NK-92 (cell line): ENCODE data around the gene STK10.
"Not testable (repeated sequence)": the region's sequence is repeated elsewhere in the genome, so short reads cannot be mapped to it uniquely, and the experiment has no call there.

Source experiments
- DNase-seq: peaks from one replicate; lab custom pipeline; 2025; ENCODE audit not compliant: unreplicated experiment; lab: John Stamatoyannopoulos, UW

STK10 gene

GRCh38 chr5:172188033-172188892 is at the start of gene STK10:
STK10 (minus strand) TSS chr5:172188224; CDS start chr5:172188042, 182 bp downstream.
- peak; percentile 48 for DNase-seq

GRCh38 chr5:172235827-172236736 is 48.1 kb upstream of the STK10 start:
- DNase-seq, result no peak

- no peak for DNase-seq
Measured at GRCh38 chr5:172235132-172235780, 47.2 kb upstream of the STK10 start.

GRCh38 chr5:172234031-172234430 is 46.0 kb upstream of the STK10 start:
- no peak for DNase-seq

DNA sequence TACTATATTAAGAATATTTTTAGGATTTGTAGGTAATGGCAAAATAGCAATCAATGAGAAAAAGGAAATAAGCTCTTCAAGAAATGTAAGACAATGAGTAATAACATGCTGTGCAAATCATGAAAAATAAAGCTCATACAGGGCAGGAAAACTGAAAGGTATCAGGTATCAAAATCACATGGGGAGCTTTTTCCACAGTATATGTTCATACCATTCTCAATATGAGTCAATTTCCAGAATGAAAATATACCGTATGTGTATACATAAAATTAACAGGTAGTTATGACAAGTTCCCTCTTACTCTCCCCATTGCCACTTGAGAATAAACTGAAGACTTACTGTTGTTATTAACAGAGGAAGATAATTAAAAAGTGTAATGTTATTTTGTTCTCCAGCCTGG is 41.9 kb upstream of the STK10 start:
- DNase-seq, result no peak

GRCh38 chr5:172224996-172225395 is 37.0 kb upstream of the STK10 start:
- no peak for DNase-seq

- no peak for DNase-seq
Measured at GRCh38 chr5:172223901-172224873, 36.2 kb upstream of the STK10 start.

DNA sequence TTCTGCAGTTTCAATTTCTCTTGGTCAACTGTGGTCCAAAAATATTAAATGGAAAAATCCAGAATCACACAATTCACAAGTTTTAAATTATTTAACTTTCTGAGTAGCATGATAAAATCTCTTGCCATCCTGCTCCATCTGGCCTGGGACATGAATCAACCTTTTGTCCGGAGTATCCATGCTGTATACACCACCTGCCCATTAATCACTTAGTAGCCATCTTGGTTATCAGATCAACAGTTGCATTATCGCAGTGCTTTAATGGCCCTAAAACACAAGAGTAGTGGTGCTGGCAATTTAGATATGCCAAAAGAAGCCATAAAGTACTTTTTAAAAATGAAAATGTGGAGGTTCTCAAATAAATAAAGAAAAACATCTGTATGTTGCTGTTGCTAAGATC is 31.3 kb upstream of the STK10 start:
- no peak for DNase-seq

- no peak for DNase-seq
Measured at GRCh38 chr5:172216345-172216744, 28.3 kb upstream of the STK10 start.

- DNase-seq, result no peak
Measured at GRCh38 chr5:172213126-172213525, 25.1 kb upstream of the STK10 start.

- DNase-seq, result no peak
Measured at GRCh38 chr5:172211676-172212075, 23.7 kb upstream of the STK10 start.

DNA sequence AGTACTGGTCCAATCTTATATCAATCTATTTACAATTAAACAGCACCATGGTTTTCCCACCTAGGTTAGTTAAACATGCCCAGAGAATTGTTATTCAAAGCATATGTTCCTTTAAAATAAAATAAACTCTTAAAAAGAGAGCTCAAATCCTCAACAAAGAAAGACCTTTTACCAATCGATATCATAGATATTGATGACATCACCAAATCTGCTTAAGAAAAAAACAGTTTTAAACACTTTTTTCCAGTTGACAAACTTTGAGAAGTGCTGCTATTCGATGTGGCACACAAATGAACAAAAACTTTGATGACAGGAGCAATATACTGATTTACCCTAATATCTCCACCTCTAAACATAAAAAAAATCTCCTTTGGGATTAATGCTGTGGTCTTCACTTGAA is 21.7 kb upstream of the STK10 start:
- DNase-seq, result no peak

GRCh38 chr5:172207511-172207910 is 19.5 kb upstream of the STK10 start:
- DNase-seq, result no peak

DNA sequence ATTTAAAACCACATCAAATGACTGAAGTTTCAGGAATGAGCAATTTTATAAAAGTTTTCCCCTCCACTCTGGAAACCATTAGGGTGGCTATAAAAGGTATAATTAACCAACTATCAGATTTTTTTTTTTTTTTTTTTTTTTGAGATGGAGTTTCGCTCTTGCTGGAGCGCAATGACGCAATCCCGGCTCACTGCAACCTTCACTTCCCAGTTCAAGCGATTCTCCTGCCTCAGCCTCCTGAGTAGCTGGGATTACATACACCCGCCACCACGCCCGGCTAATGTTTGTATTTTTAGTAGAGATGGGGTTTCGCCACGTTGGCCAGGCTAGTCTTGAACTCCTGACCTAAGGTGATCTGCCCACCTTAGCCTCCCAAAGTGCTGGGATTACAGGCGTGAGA is 18.0 kb upstream of the STK10 start:
- not testable (repeated sequence) for DNase-seq

DNA sequence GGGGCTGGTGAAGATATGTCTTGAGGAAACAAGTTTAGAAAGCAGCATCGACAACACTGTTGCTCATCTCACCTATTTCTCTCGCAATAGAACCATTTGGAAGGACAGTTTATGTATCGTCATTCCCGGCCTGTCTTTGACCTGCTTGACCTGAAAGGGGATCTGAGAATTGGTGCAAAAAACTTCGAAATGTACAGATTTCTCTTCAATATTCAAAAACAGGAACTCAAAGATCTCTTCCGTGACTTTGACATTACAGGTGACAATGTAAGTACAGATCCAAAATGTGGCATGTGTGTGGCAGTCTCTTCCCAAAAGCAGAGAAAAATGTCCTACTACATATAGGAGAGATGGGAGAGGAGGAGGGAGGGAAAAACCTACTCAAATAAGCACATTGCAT is 12.5 kb upstream of the STK10 start:
- DNase-seq, result no peak

GRCh38 chr5:172199446-172199845 is 11.4 kb upstream of the STK10 start:
- no peak for DNase-seq

GRCh38 chr5:172197775-172198174 is 9.8 kb upstream of the STK10 start:
- not testable (repeated sequence) for DNase-seq

GRCh38 chr5:172194985-172195774 is 7.2 kb upstream of the STK10 start:
- DNase-seq, result no peak

DNA sequence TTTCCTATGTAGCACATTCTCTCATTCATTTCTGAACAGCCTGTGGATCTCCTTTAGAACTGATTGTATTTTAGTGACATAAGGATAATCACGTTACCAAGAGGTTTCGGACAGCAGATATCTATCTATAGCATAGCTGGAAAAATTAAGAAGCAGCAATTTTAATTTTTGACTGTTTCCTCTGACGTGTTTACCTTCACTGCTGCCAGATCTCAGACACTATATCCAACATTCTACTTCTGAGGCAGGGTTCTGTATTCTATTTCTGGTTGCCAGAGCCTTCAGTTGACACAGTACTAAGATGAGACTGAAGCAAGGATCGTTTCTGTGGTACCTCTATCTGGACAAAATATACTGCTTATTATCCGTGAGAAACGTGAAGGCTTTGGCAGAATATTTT is 5.8 kb upstream of the STK10 start, which contains the start of gene EFCAB9:
TSS of gene EFCAB9 (plus strand) at position 301 of the 400 bp plus-strand sequence. CDS start at position 302, 1 bp downstream.
- DNase-seq, result no peak
